ENCODE data around the gene ATP8B1. TPM values are rescaled to one million over a fixed set of nuclear protein-coding genes. Genes with fewer than 3 reads are reported as not detected.

ATP8B1 gene
- total RNA-seq, 4 donors from 2014 or later, result 17.4 to 26.2 (median 23.4) TPM

- 14 to 16% methylated on average over 8 to 9 of the region's 9 CpGs for WGBS, 2 donors (ENCODE audit: low coverage in 1 of 2)
Measured at GRCh38 chr18:57792631-57793301, 10.3 kb downstream of the ATP8B1 start.

GRCh38 chr18:57791911-57792310 is 11.2 kb downstream of the ATP8B1 start:
- H3K27me3 ChIP-seq, result no peaks in the 10 kb centered on the region
- TF ChIP-seq EP300 (IDR thresholded peaks at IDR 0.05) (no peak), POLR2A (IDR thresholded peaks at IDR 0.05) (no peak), POLR2AphosphoS5 (IDR thresholded peaks at IDR 0.05) (no peak), CTCF (IDR thresholded peaks at IDR 0.05) (no peak)
- no peaks in the 10 kb centered on the region for H3K36me3 ChIP-seq
- no peak for ATAC-seq
- peaks cover 17 to 77% (median 30%) of the 10 kb centered on the region in 3 donors for H3K4me1 ChIP-seq
- H3K27ac ChIP-seq, result peak overlapping the region; percentile 61 to 89 (median 84)
- H3K9me3 ChIP-seq, result no peaks in the 10 kb centered on the region
- H3K4me3 ChIP-seq, result no peak overlapping the region
- WGBS, 2 donors (ENCODE audit: low coverage in 1 of 2), result 73 to 78% methylated on average over 2 of the region's 2 CpGs

More at GRCh38 chr18:57792631-57793301, 10.3 kb downstream of the ATP8B1 start:
- peaks cover 17 to 75% (median 30%) of the 10 kb centered on the region in 3 donors for H3K4me1 ChIP-seq
- peak; percentile 48 for ATAC-seq
- TF ChIP-seq EP300 (IDR thresholded peaks at IDR 0.05) (no peak), POLR2AphosphoS5 (IDR thresholded peaks at IDR 0.05) (peak; percentile 55)
- H3K4me3 ChIP-seq, result peak overlapping the region; percentile 27 to 34
- peak overlapping the region; percentile 84 to 89 (median 84) for H3K27ac ChIP-seq
- no peaks in the 10 kb centered on the region for H3K27me3 ChIP-seq
- H3K9me3 ChIP-seq, result no peaks in the 10 kb centered on the region
- no peaks in the 10 kb centered on the region for H3K36me3 ChIP-seq

GRCh38 chr18:57791192-57791591 is 11.9 kb downstream of the ATP8B1 start:
- H3K4me3 ChIP-seq, result no peak overlapping the region
- no peak for TF ChIP-seq POLR2AphosphoS5 (IDR thresholded peaks at IDR 0.05)
- TF ChIP-seq CTCF (IDR thresholded peaks at IDR 0.05), result no peak
- TF ChIP-seq POLR2A (IDR thresholded peaks at IDR 0.05), result no peak
- no peak for TF ChIP-seq EP300 (IDR thresholded peaks at IDR 0.05)
- 67 to 100% methylated on average over 1 to 2 of the region's 5 CpGs for WGBS, 2 donors (ENCODE audit: low coverage in 1 of 2)
- no peaks in the 10 kb centered on the region for H3K9me3 ChIP-seq
- ATAC-seq, result no peak
- H3K4me1 ChIP-seq, result peaks cover 17 to 77% (median 30%) of the 10 kb centered on the region in 3 donors
- no peaks in the 10 kb centered on the region for H3K27me3 ChIP-seq
- no peaks in the 10 kb centered on the region for H3K36me3 ChIP-seq
- peak overlapping the region in 3 of 4 donors; percentile 84 to 86 (median 85) for H3K27ac ChIP-seq

GRCh38 chr18:57790316-57790715 is 12.8 kb downstream of the ATP8B1 start:
- H3K27ac ChIP-seq, result peak overlapping the region in 3 of 4 donors; percentile 84 to 86 (median 85)
- no peak for ATAC-seq
- H3K4me1 ChIP-seq, result peaks cover 17 to 82% (median 30%) of the 10 kb centered on the region in 3 donors

GRCh38 chr18:57789759-57790158 is 13.4 kb downstream of the ATP8B1 start:
- no peak overlapping the region for H3K4me3 ChIP-seq
- no peaks in the 10 kb centered on the region for H3K9me3 ChIP-seq
- H3K36me3 ChIP-seq, result no peaks in the 10 kb centered on the region
- H3K27me3 ChIP-seq, result no peaks in the 10 kb centered on the region
- 70 to 88% methylated on average over 2 to 3 of the region's 4 CpGs for WGBS, 2 donors (ENCODE audit: low coverage in 1 of 2)
- H3K27ac ChIP-seq, result peak overlapping the region in 3 of 4 donors; percentile 84 to 86 (median 85)
- TF ChIP-seq EP300 (IDR thresholded peaks at IDR 0.05), result no peak
- peak; percentile 5 for TF ChIP-seq POLR2AphosphoS5 (IDR thresholded peaks at IDR 0.05)
- ATAC-seq, result no peak
- peaks cover 17 to 88% (median 30%) of the 10 kb centered on the region in 3 donors for H3K4me1 ChIP-seq

More at GRCh38 chr18:57790316-57790715, 12.8 kb downstream of the ATP8B1 start:
- 97 to 100% methylated on average over 1 to 3 of the region's 4 CpGs for WGBS, 2 donors (ENCODE audit: low coverage in 1 of 2)
- Histone ChIP-seq H3K27me3 (no peaks in the 10 kb centered on the region), H3K4me3 (no peak overlapping the region), H3K9me3 (no peaks in the 10 kb centered on the region), H3K36me3 (no peaks in the 10 kb centered on the region)
- TF ChIP-seq POLR2AphosphoS5 (IDR thresholded peaks at IDR 0.05) (no peak), POLR2A (IDR thresholded peaks at IDR 0.05) (no peak), CTCF (IDR thresholded peaks at IDR 0.05) (no peak)

GRCh38 chr18:57789090-57789489 is 14.0 kb downstream of the ATP8B1 start:
- Histone ChIP-seq H3K4me1 (peaks cover 17 to 88% (median 29%) of the 10 kb centered on the region in 3 donors), H3K9me3 (no peaks in the 10 kb centered on the region), H3K36me3 (no peaks in the 10 kb centered on the region), H3K27ac (peak overlapping the region; percentile 84 to 98 (median 86)), H3K4me3 (no peak overlapping the region), H3K27me3 (no peaks in the 10 kb centered on the region)
- no peak for TF ChIP-seq POLR2AphosphoS5 (IDR thresholded peaks at IDR 0.05)
- TF ChIP-seq POLR2A (IDR thresholded peaks at IDR 0.05), result no peak
- no peak for TF ChIP-seq EP300 (IDR thresholded peaks at IDR 0.05)
- no peak for TF ChIP-seq CTCF (IDR thresholded peaks at IDR 0.05)
- WGBS, 2 donors (ENCODE audit: low coverage in 1 of 2), result 0 to 6% methylated on average over 6 of the region's 6 CpGs
- ATAC-seq, result peak; percentile 37
